NCI-H146 (cell line): Measurements from ENCODE around the gene C21orf58.

Experiments used
- DNase-seq: peaks from one replicate; lab custom pipeline; 2025; lab: John Stamatoyannopoulos, UW

C21orf58 gene

GRCh38 chr21:46294647-46295176 lies 29.0 kb downstream of the C21orf58 start:
- no peak for DNase-seq

GRCh38 chr21:46291561-46291960 lies 32.1 kb downstream of the C21orf58 start:
- DNase-seq, result no peak

- no peak for DNase-seq
Observed at GRCh38 chr21:46289655-46290179, 34.0 kb downstream of the C21orf58 start.

GRCh38 chr21:46287541-46287940 lies 36.1 kb downstream of the C21orf58 start:
- no peak for DNase-seq

GRCh38 chr21:46286648-46287002 lies 37.0 kb downstream of the C21orf58 start:
- DNase-seq, result no peak

- DNase-seq, result peak; percentile 86
Observed at GRCh38 chr21:46285761-46286647, 37.7 kb downstream of the C21orf58 start, which contains the start of gene YBEY. Gene YBEY, plus strand, starts transcription at chr21:46286342. Its CDS starts 572 bp downstream, at chr21:46286914.

GRCh38 chr21:46285206-46285661 lies 38.4 kb downstream of the C21orf58 start, which contains the start of gene MCM3AP:
Gene MCM3AP, minus strand, starts transcription at chr21:46285611. Its CDS starts 325 bp downstream, at chr21:46285286.
- no peak for DNase-seq

GRCh38 chr21:46284733-46285132 lies 38.9 kb downstream of the C21orf58 start:
- DNase-seq, result no peak

GRCh38 chr21:46284077-46284644 lies 39.5 kb downstream of the C21orf58 start:
- DNase-seq, result no peak

GRCh38 chr21:46274797-46275390 lies 48.8 kb downstream of the C21orf58 start:
- no peak for DNase-seq

- DNase-seq, result no peak
Observed at GRCh38 chr21:46273341-46273740, 50.3 kb downstream of the C21orf58 start.

- DNase-seq, result no peak
Observed at GRCh38 chr21:46269466-46269865, 54.2 kb downstream of the C21orf58 start.

GRCh38 chr21:46268371-46268770 lies 55.3 kb downstream of the C21orf58 start:
- no peak for DNase-seq

- DNase-seq, result no peak
Observed at GRCh38 chr21:46266946-46267345, 56.7 kb downstream of the C21orf58 start.

- DNase-seq, result no peak
Observed at GRCh38 chr21:46265736-46266525, 57.7 kb downstream of the C21orf58 start.

GRCh38 chr21:46264690-46265144 lies 59.0 kb downstream of the C21orf58 start:
- no peak for DNase-seq

- DNase-seq, result no peak
Observed at GRCh38 chr21:46264046-46264689, 59.5 kb downstream of the C21orf58 start.

- no peak for DNase-seq
Observed at GRCh38 chr21:46256501-46256994, 67.1 kb downstream of the C21orf58 start.

GRCh38 chr21:46255758-46256337 lies 67.8 kb downstream of the C21orf58 start:
- DNase-seq, result no peak

- no peak for DNase-seq
Observed at GRCh38 chr21:46255166-46255565, 68.5 kb downstream of the C21orf58 start.
